ENCODE measurements around the gene UXS1.
"Not testable (repeated sequence)": the region's sequence is repeated elsewhere in the genome, so short reads cannot be mapped to it uniquely, and the experiment has no call there.

The UXS1 gene

DNA sequence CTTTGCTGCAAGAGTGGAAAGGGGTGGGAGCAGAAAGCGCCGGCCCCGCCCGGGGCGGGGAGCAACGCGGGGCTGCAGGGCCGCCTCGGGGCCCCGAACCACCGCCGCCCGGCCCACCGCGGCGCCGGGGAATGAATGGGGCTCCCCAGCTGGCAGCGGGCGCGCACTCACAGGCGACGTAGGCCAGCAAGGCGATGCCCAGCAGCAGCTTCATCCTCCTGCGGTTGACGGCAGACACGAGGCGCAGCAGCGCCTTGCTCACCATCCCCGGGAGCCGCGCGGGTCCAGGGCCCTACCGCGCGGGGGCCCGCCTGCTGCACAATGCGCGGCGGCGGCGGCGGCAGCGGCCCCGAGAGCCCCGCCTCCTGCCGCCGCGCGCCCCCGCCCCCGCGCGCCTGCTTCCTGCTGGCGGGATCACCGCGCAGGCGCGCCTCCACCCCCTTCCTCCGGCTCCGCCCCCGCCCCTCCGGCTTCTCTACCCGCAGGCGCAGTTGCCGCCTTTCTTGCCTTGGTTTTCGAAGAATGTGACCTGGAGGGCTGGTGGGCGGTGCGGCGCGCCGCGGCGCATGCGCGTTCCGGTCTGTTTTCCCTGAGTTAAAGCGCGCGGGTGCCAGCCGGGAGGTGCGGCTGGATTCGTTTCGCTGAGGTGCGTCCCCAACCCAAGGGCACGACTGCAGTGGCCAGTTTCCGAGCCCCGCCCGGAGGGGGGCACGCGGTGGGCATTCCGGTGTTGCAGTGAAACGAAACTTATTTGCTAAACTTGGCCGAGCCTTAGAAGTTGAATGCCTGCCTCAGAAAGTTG, at the start of gene UXS1:
TSS of gene UXS1 (minus strand) at position 325 of the 802 bp plus-strand sequence. CDS start at position 265, 60 bp downstream.
- DNase-seq: peak; percentile 92

- DNase-seq: not testable (repeated sequence)
Measured at GRCh38 chr2:106239491-106239890, 45.4 kb upstream of the UXS1 start.

- DNase-seq: not testable (repeated sequence)
Measured at GRCh38 chr2:106235392-106235791, 41.3 kb upstream of the UXS1 start.

GRCh38 chr2:106233350-106233706, 39.2 kb upstream of the UXS1 start:
- DNase-seq: no peak

DNA sequence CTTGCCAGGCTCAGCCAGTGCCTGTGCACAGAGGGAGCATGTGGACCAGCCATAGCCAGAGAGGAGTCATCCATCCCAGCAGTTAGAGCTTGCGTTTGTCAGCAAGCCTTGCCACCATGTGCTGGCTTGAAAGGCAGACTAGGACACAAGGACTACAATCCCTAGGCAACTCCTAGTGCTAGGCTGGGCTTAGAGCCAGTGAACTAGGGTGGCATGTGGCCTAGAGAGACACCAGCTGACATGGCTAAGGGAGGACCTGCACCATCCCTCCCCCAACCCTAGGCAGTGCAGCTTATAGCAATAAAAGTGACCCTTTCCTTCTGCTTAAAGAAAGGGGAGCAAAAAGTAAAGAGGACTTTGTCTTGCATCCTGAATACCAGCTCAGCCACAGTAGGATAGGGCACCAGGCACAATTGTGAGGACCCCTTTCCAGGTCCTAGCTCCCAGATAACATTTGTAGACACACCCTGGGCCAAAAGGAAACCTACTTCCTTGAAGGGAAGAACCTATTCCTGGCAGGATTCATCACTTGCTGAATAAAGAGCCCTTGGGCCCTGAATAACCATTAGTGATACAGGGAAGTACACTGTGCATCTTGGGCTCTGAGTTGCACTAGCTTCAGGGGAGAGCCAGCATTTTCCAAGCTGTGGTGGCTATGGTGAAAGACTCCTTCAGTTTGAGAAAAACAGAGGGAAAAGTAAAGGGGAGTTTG, 38.7 kb upstream of the UXS1 start:
- no peak for DNase-seq

DNA sequence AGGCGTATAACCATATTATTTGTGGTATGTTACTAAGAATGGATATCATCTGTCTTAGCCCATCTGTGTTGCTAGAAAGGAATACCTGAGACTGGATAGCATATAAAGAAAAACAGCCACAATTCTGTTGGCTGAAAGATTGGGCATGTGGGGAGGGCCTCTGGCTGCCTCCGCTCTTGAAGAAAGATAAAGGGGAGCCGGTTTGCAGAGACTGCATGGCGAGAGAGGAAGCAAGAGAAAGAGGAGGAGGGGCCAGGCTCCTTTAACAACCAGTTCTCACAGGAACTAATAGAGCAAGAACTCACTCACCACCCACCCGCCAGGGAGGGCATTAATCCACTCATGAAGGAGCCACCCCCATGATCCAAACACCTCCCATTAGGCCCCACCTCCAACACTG, 29.2 kb upstream of the UXS1 start:
- DNase-seq: no peak

DNA sequence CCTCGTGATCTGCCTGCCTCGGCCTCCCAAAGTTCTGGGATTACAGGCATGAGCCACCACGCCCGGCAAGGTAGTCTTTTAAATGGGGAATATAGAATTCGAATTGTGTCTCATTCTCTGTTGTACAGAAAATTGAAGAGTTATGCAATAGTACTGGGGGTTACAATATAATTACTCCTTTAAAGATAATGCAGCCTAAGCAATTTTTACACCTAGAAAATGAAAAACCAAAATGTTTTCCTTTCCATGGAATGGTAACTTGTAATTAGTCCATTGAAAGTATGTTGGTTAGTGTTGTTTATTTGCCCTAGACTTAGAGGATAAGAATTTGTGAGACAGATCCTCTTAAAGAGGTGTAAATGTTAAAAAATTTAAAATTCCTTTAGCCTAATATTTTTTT, 28.0 kb upstream of the UXS1 start:
- DNase-seq: not testable (repeated sequence)

DNA sequence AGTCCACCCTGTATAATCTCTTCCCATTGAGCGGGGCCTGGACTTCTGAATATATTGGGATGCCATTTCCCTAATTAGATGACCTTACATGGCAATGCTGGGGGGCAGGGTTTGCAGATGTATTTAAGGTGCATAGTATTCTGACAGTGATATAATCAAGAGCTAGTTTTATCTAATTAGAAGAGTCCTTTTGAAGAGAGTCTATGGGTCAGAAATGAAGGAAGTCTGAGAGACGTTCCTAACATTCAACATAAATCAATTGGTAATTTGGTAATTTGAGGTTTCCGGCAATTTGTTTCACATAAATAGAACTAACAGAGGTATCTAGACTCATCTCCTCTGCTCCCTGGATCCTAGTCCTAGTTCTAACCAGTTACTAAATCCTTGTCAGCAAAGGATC, 25.7 kb upstream of the UXS1 start:
- no peak for DNase-seq

GRCh38 chr2:106219157-106219556, 25.1 kb upstream of the UXS1 start:
- DNase-seq: not testable (repeated sequence)

- no peak for DNase-seq
Measured at GRCh38 chr2:106208874-106209273, 14.8 kb upstream of the UXS1 start.

DNA sequence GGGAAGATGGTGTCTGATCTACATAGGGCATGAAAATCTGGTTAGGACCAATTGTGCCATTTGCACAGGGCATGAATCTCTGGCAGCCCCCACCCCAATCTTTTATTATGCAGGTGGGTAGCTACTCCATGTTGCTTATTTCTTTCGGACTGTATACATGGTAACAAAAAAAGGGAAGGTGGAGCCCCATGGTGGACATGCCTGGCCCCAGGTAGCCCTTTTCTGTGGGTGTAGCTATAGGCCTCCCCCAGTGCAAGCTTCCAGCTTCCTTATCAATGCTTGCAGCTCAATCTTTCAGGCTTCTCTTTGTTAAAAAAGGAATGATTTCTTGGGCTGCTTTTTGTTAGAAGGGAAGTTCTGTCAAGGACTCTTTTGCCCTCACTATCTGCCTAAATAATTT, 14.3 kb upstream of the UXS1 start:
- no peak for DNase-seq

- DNase-seq: no peak
Measured at GRCh38 chr2:106207246-106207645, 13.1 kb upstream of the UXS1 start.

GRCh38 chr2:106205488-106205887, 11.4 kb upstream of the UXS1 start:
- DNase-seq: peak; percentile 49

DNA sequence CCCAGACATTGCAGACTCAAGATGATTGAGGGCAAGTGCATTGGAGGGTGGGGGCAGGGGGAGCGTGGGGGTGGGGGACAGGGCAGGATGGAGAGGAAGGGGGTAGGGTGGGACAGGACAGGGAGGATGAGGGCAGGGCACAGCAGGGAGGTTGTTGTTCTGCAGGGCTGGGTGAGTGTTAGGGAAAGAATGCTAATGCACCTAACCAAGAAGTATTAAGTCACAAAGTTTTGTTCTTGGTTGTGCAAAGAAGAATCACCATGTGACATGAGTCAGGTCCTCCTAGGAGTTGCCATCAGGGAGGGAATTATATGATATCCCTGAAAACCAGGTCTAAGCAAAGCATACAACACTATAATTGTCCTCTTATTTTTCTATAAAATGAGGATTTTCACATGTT, 10.4 kb upstream of the UXS1 start:
- DNase-seq: not testable (repeated sequence)

- DNase-seq: no peak
Measured at GRCh38 chr2:106201661-106202060, 7.6 kb upstream of the UXS1 start.

- no peak for DNase-seq
Measured at GRCh38 chr2:106197878-106198277, 3.8 kb upstream of the UXS1 start.

DNA sequence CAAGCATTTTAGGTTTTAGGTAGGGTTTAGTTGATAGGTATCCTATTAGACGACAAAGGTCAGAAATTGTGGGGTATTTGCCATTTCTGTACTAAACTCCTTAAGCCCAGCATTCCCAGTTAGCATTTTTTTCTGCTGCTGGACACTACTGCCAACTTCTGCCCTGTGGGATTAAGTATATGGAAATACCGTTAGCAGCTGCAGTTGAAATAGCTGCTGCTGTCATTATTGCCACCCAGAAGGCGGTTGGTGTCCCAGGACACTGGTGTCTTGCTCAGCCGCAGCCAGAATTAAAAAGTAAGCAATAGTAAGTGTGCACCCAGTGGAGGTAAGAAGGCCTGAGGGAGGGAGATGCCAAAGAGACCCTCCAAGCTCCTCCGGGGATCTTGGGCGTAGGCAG, 1.9 kb upstream of the UXS1 start:
- DNase-seq: no peak

GRCh38 chr2:106195456-106195855, 1.4 kb upstream of the UXS1 start:
- no peak for DNase-seq

GRCh38 chr2:106193690-106193976, 468 bp downstream of the UXS1 start:
- DNase-seq: no peak

DNA sequence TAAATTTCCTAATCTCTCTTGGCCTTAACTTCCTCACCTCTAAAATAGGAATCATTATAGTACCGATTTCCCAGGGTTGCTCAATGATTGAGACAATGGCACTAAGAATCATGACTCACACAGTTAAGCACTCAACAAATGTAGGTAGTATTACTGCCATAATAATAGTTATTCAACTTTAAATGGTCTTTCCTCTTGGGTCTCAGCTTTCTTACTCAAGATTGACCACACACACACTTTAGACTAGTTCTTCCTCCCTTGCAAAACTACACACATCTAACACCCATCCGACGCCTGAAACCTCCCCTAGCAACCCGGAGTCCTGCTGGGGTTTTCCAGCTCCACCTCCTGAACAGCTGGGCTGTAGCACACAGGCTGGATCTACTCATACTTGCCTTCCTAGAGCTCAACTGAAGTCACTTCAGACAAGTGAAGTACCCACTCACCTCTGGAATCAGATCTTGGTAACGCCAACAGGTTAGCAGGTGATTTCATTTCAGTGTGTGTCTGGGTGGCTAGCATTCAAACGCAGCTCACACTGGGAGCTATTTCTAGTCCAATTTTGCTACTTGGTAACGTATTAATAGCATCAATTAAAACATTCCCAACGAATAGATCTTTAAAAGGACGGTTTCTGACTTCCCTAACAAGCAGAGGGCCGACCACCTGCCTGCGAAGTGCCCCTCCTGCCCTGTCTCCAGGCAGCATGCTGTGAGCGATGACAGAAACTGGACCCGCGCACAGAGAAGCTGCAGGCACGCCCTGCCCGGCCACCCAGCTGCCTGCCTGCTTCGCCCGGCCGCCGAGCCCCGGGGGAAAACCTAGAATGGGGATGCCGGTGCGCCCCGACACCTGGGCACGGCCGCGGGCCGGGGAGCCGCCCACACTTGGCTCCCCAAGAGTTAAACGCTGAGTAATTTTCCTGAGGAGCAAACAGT, 1.1 kb downstream of the UXS1 start:
- peak; percentile 93 for DNase-seq

DNA sequence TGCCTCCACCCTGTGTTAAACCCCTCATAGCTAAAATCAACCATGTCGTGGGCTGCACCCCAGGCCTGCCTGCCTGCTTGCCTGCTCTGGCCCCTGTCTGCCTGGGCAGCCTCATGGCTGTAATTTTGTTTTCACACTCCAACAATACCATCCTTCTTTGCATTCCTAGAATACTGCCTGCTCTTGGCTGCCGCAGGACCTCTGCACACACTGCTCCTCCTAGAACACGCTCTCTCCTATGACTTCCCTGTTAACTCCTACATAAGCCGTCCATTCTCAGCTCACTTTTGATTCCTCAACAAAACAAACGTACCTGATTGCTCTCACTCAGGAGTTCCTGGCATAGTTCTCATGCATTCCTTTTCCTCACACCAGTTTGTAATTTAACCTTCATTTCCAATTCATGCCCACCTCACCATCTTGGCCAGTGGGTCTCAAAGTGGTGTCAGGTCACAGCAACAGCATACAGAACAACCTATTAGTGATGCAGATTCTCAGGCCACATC, 2.5 kb downstream of the UXS1 start:
- DNase-seq: no peak

- DNase-seq: no peak
Measured at GRCh38 chr2:106189764-106190468, 4.2 kb downstream of the UXS1 start.

GRCh38 chr2:106189325-106189724, 4.8 kb downstream of the UXS1 start:
- no peak for DNase-seq
